Activated T-cell treated with anti-CD3 and anti-CD28 coated beads, Interleukin-2, amount 50 U/mL, for 48 hours (primary cell): Measurements from ENCODE around the gene SUFU.

Experiments used
- DNase-seq, 2 experiments: peaks; one replicate each; pipeline ENCODE4 v3.0.0-alpha.2; 2020

Gene SUFU

GRCh38 chr10:102554531-102554930, 50.8 kb downstream of the SUFU start:
- DNase-seq: no peak

- no peak for DNase-seq
These were observed 52.1 kb downstream of the SUFU start for GRCh38 chr10:102555781-102556328.

DNA sequence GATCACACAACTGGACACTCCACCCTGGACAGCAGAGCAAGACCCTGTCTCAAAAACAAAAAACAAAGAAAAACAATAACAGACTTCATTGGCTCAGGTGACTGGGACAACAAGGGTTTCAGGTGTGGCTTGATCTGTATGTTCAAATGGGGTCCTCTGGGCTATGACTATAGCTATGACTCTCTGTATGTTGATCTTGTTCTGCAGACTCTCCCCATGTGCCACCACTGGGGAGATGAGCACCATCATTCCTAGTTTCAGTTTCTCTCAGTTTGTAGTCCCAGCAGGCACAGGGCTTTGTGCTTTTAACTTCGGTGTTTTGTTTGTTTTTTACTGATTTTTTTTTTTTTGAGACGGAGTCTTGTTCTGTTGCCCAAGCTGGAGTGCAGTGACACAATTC, 53.8 kb downstream of the SUFU start:
- DNase-seq: no peak

GRCh38 chr10:102559764-102560163, 56.0 kb downstream of the SUFU start:
- DNase-seq: no peak

- DNase-seq: no peak
These were observed 60.5 kb downstream of the SUFU start for GRCh38 chr10:102564209-102564834.

DNA sequence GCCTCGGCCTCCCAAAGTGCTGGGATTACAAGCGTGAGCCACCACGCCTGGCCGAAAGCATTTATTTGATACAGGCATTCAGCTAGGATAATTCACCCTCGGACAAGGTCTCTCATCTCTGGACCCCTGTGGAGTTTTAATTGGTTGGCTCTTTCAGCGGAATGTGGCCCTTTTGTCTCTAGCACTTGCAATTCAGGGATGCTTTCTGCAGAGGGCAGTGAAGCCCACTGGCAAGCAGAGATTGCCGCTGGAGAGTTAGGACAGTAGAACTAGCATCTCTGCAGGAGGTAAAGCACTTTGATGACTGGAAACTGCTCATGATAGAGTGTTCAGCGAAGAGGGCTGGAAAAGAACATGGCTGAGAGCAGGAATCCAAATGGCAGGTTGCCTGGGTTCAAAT, 62.0 kb downstream of the SUFU start:
- no peak for DNase-seq

GRCh38 chr10:102578782-102579181, 75.0 kb downstream of the SUFU start:
- DNase-seq: no peak

GRCh38 chr10:102579328-102579727, 75.6 kb downstream of the SUFU start:
- no peak for DNase-seq

DNA sequence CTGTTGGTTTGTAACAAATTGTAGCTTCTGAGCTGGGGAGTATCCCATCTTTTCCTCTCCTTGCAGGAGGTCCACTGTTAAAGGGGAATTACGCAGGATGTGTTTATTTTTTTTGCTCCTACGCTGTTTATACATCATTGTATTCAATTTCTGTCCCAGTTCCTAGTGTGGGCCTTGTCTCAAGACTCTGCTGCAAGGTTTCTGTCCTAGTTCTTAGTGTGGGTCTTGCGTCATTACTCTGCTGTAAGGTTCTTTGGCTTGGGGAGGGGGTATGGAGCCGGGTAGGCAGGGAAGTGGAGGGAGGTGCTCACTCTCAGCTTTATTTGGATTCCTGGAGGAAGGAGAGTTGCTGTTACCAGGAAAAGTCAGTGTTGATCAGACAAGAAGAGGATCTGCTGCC, 76.5 kb downstream of the SUFU start:
- DNase-seq: no peak

DNA sequence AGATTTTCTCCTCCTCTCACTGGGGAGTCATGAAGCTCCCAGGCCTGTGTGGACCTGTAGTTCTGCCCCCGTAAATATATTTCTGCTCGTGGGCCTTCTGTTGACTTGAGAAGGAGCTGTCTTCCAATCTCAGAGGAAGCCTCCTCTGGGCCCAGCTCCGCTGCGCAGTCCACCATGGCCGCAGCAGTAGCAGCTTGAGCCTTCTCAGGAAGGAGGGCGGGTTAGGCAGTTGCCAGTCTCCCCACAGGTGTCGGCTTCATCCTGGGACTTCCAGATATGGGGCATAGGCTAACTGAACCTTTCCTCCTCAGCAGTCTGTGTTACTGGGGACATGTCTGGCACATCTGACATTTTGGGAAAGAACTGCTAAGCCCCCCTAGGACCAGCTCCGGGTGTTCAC, 77.6 kb downstream of the SUFU start:
- no peak for DNase-seq

DNA sequence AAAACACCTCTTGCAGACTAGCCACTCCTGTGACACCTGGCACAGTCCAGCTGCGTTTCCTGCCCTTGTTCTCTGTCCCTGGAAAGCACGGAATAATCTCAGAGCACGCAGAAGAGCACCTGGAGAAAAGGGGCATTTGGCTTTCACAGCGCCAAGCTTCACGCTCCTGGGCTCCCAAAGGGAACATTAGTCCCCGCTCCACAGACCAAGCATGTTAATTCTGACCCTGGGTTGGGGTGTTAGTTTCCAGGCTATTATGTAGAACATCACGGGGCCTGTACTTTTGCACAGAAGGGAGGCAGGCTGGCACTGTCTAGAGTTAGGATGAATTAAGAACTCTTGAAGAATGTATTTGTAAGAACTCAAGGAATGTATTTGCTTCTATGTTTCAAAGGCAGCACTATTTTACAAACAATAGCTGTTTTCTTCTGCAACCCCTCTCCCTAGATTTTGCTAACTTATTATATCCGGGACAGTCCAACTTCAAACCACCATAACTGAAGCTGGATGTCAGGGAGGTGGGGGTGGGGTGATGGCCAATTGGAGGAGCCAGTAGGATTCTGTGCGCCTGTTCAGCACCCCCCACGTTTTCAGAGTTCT, 78.3 kb downstream of the SUFU start:
- DNase-seq: no peak

- peak; percentile 89 for DNase-seq
These were observed 80.0 kb downstream of the SUFU start for GRCh38 chr10:102583435-102584417.

DNA sequence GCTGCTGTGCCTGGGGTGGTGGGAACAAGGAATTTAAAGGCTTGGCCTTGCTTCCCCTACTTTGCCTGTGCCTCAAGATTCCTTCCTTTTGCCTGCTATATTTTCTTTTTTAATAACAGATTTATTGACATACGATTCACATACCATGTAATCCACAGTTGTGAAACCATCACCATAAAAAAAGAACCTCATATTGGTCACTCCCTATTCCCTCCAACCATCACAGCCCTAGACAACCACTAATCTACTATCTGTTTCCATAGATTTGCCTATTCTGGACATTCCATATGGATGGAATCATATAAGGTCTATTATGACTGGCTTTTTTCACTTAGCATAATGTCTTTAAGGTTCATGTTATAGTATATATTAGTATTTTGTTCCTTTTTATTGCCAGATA, 81.3 kb downstream of the SUFU start:
- DNase-seq: no peak

- no peak for DNase-seq
These were observed 83.1 kb downstream of the SUFU start for GRCh38 chr10:102586858-102587257.

GRCh38 chr10:102588875-102589274, 85.1 kb downstream of the SUFU start:
- no peak for DNase-seq

DNA sequence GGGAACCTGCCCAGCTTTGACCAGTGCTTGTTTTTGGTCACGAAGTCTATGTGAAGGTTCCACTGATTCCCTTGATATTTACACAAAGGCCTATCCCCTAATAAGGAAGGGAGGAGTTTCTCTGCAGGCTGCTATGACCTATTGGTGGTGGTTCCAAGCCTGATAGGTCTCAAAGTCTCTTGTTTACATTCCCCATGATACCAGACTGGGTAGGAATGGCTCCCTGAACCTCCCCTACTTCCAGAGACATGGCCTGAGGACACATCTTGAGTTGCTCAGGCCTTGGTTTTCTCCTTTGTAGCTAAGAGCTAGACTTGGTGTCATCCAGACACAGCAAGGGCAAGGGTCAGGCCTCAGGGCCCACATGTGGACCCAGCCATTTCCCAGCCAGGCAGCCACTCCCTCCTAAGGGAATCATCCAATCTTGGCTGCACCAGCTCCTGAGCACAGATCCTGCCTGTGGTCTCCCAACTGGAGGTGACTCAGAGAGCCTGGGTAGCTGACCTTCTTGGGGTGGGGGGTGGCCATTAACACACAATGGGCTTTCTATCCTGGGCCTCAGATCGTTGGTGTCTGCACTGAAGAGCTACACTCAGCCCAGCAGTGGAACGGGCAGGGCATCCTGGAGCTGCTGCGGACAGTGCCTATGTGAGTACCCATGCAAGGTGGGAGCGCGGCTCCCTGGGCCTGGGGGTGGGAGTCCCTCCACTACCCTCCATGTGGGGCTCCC, 89.5 kb downstream of the SUFU start:
- DNase-seq: no peak

DNA sequence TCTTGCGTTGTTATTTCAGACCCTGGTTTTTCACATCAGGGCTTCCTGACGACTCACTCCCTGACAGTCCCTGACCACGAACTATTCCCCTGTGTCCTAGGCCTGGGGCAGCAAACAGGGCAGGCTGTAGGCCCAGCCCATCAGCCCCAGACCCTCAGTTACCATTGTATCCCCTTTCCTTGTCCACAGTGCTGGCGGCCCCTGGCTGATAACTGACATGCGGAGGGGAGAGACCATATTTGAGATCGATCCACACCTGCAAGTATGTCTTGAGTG, 90.0 kb downstream of the SUFU start:
- no peak for DNase-seq

GRCh38 chr10:102595293-102595692, 91.5 kb downstream of the SUFU start:
- no peak for DNase-seq

- no peak for DNase-seq
These were observed 92.1 kb downstream of the SUFU start for GRCh38 chr10:102595897-102596296.

GRCh38 chr10:102596506-102596971, 92.8 kb downstream of the SUFU start:
- peak; percentile 44 to 49 for DNase-seq

GRCh38 chr10:102597131-102597991, 93.6 kb downstream of the SUFU start:
- DNase-seq: no peak

- DNase-seq: no peak
These were observed 94.5 kb downstream of the SUFU start for GRCh38 chr10:102598243-102598642.
